GM18867 (cell line): ENCODE data around the gene DCST1.

Experiments used
- ATAC-seq: cut with Tn5 transposase; IDR thresholded peaks from one replicate; pipeline ENCODE4 v1.9.1; 2021; ENCODE audit warnings: mild to moderate bottlenecking, moderate library complexity; ENCODE audit not compliant: unreplicated experiment

The DCST1 gene

DNA sequence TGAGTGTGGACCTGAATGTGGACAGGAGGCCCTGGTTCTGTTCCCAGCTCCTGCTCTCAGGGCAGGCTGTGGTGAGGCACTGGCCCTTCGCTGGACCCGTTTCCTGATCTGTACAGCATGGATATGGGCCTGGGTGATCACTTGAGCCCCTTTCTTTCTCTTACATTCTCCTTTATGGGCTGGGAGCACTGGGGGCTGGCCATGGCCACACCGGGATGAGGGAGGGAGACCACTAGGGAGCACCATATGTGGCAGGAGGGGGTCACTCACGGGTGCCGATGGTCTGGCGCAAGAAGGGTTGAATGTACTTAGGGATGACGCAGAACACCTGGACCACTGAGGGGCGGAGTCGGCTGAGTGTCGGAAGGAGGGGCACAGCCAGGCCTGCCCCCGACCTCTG lies 2.7 kb upstream of the DCST1 start:
- no peak for ATAC-seq

DNA sequence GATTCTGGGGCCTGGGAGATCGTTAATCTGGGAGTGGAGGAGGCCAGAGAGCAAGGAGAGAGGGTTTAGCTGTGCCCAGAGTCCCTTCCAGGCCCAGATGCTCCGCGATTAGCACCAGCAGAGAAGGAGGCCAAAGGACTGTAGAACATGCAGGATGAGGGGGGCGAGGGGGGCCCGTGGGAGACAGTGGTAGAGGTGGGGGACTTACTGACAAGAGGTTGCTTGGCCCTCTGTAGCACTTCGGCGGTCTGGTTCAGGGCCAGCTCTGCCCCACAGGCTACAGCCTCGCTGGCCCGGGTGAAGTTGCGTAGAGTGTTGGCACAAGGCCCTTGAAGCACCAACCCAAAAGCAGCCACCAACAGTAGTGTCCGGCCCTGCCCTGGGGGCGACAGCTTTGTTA lies 738 bp upstream of the DCST1 start:
- no peak for ATAC-seq

DNA sequence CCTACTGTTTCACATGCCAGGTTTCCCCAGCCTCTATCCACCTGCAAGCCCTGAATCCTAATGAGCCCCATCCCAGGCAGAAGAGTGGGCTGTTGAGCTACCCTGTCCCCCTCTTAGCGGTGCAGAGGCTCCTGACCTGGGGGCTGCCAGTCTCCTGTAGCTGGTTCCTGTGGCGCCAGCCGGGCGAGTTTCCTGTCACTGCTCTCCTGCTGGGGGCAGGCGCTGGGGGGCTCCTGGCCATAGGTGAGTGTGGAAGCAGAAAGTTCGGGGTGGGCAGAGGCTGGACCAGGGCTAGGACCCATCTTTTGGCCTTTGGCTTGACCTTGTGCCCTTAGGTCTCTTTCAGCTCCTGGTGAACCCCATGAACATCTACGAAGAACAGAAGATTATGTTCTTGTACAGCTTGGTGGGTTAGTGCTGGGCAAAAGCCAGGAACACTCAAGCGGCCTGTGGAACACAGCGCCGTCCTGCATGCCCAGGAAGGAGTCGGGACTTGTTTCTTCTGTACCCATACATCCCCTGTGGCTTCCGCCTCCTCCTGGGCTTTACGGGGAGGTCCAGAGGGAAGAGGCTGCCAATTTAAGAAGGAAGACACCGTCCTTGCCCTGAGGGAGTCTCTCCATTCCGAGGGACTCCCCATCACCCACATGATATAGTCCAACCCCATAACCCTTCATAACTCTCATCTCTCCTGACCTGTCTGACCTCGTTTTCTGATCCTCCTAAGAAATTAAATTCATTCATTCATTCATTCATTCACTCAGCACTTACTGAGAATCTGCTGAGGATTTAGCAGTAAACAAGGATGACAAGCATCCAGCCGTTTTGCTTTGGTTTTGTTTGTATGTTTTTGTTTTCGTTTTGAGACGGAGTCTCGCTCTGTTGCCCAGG lies 939 bp downstream of the DCST1 start:
- ATAC-seq, result no peak

DNA sequence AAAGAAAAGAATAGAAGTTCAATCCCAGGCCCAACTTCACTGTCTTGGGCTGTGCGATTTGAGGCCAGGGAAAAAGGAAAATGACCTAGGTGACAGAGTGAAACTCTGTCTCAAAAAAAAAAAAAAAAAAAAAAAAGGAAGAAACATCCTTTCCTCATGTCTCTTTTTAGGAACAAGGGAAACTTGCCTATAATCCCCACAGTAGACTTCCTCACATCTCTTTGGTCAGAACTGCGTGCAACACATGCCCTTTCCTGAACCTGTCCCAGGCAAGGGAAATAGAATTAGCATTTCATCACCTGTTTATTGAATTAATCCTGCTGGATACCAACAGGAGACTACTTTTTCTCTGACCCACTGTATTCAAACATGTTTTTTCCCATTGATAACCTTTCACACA lies 2.3 kb downstream of the DCST1 start:
- no peak for ATAC-seq

- no peak for ATAC-seq
Observed at GRCh38 chr1:155037043-155037442, 3.4 kb downstream of the DCST1 start.

DNA sequence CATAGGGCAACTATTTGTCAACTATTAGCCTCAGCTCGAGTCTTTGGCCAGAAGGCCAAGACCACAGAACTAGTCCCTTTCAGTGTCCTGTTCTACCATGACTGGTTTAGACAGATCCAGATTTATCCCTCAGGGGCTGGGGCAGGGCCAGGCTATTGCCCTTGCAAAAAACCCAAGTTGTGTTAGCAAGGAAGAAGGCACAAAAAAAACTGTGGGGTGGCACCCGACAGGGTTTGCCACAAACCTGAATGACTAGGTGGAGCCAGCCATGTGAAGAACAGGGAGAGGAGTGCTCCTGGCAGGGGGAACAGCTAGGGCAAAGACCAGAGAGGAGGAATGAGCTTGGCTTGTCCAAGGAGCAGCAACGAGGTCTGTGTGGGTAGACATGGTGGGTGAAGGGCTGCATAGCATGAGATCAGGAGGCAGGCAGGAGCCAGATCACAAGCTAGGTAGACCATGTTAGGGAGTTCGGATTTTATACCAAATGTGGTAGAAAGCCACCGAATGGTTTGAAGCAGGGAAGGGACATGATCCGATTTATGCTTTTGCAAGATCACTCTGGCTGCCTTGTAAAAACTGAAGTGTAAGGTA lies 4.3 kb downstream of the DCST1 start:
- ATAC-seq, result no peak

DNA sequence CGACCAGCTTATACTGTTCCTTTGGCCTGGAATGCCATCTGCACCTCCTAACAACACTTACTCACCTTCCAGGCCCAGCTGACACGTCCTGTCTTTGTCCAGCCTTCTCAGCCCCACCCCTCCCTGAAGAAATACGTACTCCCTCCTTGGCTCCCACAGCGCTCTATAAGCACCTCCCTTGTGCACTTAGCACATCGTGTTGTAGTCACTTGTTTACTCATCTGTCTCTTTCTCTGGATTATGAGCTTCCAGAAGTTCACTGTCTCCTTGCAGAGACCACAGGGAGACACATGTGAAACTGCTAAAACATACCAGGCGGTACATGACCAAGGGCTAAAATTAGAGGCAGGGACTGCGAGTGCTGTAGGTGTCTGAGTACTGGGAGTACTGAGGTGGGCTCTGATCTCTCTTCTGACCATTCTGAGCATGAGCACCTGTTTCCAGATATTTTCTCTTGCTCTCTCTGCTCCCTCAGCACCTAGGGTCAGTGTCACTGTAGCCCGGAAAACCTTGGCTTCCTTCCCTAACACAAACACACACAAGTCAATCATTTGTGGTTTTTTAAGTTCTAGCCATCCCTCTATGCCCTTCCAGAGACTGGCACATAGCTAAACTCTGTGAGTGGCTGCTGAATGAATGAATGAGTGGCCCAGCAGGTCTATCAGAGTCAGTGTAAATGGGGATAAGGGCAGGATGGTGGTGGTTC lies 5.1 kb downstream of the DCST1 start:
- ATAC-seq, result no peak

DNA sequence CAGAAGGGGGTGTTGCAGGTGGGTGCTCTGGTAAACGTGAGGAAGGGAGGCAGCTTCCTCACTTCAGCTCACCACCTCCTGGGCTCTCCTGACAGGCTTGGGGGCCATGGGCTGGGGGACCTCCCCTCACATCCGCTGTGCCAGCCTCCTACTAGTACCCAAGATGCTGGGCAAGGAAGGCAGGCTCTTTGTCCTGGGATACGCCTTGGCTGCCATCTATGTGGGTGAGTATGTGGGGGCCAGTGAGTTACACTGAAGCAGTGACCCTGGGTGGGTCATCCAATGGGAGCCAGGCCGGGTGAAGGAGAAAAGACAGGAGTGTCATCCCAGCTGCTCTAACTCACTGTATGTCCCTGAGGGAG lies 5.7 kb downstream of the DCST1 start:
- ATAC-seq, result no peak

DNA sequence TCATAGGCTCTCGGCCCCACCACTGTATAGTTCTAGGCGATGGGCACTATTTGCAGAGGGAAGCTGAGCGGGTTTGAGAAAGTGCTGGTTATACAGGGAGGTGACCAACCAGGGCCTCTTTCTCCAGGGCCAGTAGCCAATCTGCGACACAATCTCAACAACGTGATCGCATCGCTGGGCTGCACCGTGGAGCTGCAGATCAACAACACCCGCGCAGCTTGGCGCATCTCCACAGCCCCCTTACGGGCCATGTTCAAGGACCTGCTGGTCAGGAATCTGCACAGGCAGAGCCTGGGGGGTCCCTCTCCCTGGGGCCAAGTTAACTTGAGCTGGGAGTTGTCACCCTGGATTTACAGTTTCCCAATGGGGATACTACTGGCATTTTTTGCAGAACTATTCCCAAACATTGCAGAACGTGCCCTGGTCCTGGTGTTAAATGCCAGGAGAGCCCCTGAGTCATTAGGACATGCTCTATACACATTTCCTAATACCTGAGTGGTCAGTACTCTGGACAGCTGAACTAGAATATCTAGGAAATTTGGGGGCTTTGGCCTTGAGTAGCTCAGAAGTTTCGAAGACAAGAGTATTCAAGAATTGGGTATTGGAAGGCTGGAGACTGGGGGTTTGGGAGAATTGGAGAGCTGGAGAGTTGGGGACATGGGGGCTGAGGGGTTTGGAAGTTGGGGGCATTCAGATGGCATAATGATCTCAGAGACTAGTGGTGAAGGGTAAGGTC lies 6.9 kb downstream of the DCST1 start:
- ATAC-seq, result no peak

- no peak for ATAC-seq
Observed at GRCh38 chr1:155042789-155043188, 9.2 kb downstream of the DCST1 start.

- ATAC-seq, result no peak
Observed at GRCh38 chr1:155043301-155043702, 9.7 kb downstream of the DCST1 start.

- no peak for ATAC-seq
Observed at GRCh38 chr1:155043793-155044192, 10.2 kb downstream of the DCST1 start.

DNA sequence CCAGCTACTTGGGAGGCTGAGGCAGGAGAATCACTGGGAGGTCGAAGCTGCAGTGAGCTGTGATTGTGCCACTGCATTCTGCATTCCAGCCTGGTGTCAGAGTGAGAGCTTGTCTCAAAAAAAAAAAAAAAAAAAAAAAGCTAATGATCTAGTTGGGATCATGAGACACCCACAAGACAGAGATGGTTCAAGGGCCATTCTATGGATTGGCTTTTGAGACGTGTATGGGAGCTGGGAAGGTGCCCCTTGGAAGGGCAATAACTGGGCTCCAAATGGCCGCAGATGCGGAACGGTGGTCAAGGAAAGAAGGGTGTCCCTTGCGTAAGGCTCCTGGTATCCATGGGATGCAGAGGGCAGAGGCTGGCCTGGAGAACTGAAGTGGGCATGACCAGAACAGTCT lies 10.7 kb downstream of the DCST1 start:
- no peak for ATAC-seq

GRCh38 chr1:155044812-155045657 lies 11.4 kb downstream of the DCST1 start:
- ATAC-seq, result peak; percentile 48

DNA sequence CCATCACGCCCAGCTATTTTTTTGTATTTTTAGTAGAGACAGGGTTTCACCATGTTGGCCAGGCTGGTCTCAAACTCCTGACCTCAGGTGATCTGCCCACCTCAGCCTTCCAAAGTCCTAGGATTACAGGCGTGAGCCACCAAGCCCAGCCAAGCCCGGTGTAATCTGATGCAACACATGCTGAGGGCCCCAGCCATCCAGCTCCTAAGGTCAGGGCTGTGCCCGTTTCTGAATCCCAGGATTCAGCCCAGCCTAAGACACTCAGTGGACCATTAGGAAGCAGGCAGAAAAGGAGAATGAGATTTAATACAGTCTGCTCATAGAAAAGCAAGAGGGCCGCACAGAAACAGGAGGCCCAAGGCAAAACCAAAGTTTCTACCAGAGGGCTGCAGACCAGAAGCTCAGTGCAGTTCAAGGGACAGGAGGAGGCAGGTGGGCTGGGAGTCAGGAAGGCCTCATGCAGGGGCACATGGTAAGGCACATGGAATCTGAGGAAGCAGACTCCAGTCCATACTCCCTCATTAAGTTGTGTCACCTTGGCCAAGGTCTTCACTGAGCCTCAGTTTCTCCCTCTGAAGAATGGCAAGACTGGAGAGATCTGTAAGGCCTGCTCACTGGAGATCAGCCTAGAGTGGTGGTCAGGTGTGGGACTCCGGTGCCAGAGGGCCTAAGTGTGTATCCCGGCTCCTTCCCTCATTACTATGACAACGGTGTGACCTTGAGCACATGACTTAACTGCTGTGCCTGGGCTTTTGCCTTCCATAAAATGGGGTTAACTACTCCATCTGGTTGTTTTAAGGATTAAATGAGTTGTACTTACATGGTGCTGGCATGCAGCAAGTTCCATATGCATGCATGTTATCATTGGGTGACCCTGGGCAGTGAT lies 15.1 kb downstream of the DCST1 start:
- no peak for ATAC-seq

GRCh38 chr1:155049651-155050559 lies 16.3 kb downstream of the DCST1 start:
- ATAC-seq, result no peak

DNA sequence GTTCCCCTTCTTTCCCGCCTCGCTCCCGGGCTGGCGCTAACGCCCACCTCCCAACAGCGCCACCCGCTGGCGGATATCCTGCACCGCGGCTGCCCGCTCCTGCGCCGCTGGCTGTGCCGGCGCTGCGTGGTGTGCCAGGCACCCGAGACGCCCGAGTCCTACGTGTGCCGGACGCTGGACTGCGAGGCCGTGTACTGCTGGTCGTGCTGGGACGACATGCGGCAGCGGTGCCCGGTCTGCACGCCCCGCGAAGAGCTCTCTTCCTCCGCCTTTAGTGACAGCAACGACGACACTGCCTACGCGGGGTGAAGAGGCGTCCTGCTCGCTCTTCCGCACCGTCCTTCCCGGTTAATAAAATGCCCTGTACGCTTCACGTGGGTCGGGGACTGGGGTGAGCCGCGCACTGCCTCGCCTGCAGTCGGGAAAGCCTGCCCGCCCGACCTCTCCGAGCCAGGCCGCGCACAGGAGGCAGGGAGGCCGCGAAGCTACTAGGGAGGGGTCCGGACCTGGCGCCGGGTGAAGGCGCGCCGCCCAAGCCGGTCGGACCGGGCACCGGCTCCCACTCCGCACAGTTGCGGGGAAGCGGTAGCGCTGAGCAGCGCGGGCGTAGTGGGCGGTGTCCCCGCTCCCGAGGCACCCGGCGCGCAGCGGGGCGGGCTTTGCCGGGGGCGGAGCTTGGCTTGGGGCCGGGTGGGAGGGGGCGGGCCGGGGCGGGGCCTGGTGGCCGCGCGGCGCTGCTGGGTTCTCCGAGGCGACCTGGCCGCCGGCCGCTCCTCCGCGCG lies 17.1 kb downstream of the DCST1 start, which contains the start of gene ADAM15:
Gene ADAM15 (plus strand): TSS at position 757 of the 782 bp plus-strand sequence. CDS start 71 bp downstream, outside the sequence.
- peak; percentile 64 for ATAC-seq
